ENCODE results near the gene PSMA3. TPM values are rescaled to one million over a fixed set of nuclear protein-coding genes. Genes with fewer than 3 reads are reported as not detected.

The PSMA3 gene
- total and polyA plus RNA-seq, 2 of the 8 experiments (the other 6 are each of a cell fraction or from before 2014, with no cell fraction given) = 285 to 507 TPM

- Histone ChIP-seq H3K4me2 (ENCODE audit: insufficient read depth in 1 of 2, low read depth in 2 of 2, low read length in 2 of 2) (no peak overlapping the region), H3K27ac (ENCODE audit: low read depth, low read length) (no peak overlapping the region), H2BK5ac (ENCODE audit: low read depth, low read length) (no peak overlapping the region), H3K56ac (replicated peaks; ENCODE audit: insufficient read length, low read depth, low read length) (no peak overlapping the region), H3K4me1 (replicated peaks in 1 of 4; ENCODE audit: control insufficient read depth in 3 of 4, insufficient read depth in 4 of 4, low read length in 3 of 4) (no peaks in the 10 kb centered on the region), H2BK12ac (ENCODE audit: low read depth, low read length) (no peak overlapping the region), H3K9ac (replicated peaks in 1 of 4; ENCODE audit: extremely low read depth in 1 of 4, low read depth in 3 of 4, low read length in 3 of 4) (no peak overlapping the region), H3K4me3 (ENCODE audit: extremely low read depth in 1 of 4, insufficient read depth in 2 of 4, low read depth in 3 of 4, low read length in 4 of 4) (no peak overlapping the region), H4K91ac (replicated peaks; ENCODE audit: insufficient read length, low read length) (no peak overlapping the region), H3K23ac (ENCODE audit: insufficient read length) (no peak overlapping the region), H2AFZ (ENCODE audit: low read length) (no peak overlapping the region), H3K9me3 (ENCODE audit: insufficient read depth in 2 of 2, low read depth in 1 of 2, low read length in 1 of 2) (no peaks in the 10 kb centered on the region), H2BK20ac (ENCODE audit: low read length) (no peak overlapping the region), H2BK15ac (ENCODE audit: low read length) (no peak overlapping the region), H2BK120ac (replicated peaks; ENCODE audit: low read depth, low read length) (no peak overlapping the region), H3K4ac (replicated peaks; ENCODE audit: insufficient read length, low read depth, low read length) (no peak overlapping the region), H3K79me2 (ENCODE audit: control insufficient read depth in 1 of 2, insufficient read depth in 2 of 2, low read length in 2 of 2) (peaks cover 0 to 77% of the 10 kb centered on the region in 2 experiments; a peak in 2 of 4 replicates), H3K79me1 (ENCODE audit: low read depth, low read length) (no peaks in the 10 kb centered on the region), H4K20me1 (replicated peaks in 1 of 2; ENCODE audit: control insufficient read depth in 1 of 2, insufficient read depth in 2 of 2, low read length in 2 of 2) (peaks cover 3 to 4% of the 10 kb centered on the region in 2 experiments), H4K8ac (ENCODE audit: extremely low read depth, insufficient read depth, low read length) (no peak overlapping the region), H3K14ac (ENCODE audit: insufficient read length) (no peak overlapping the region), H3K23me2 (ENCODE audit: low read depth, low read length) (no peaks in the 10 kb centered on the region), H3K36me3 (ENCODE audit: control insufficient read depth in 2 of 4, insufficient read depth in 4 of 4, low read length in 3 of 4) (peaks cover 2 to 50% (median 13%) of the 10 kb centered on the region in 4 experiments; a peak in 3 of 8 replicates), H3K18ac (ENCODE audit: extremely low read depth, low read length) (no peak overlapping the region), H4K5ac (ENCODE audit: insufficient read length, low read depth, low read length) (no peak overlapping the region), H2AK5ac (ENCODE audit: low read depth, low read length) (no peak overlapping the region), H3K27me3 (replicated peaks in 1 of 4; ENCODE audit: control insufficient read depth in 3 of 4, extremely low read depth in 1 of 4, insufficient read depth in 3 of 4, low read length in 3 of 4) (no peaks in the 10 kb centered on the region)
- 94% methylated on average over 4 of the region's 4 CpGs; no CpG with 5 or more reads in 1 of the 2 experiments for WGBS, 2 experiments (ENCODE audit: extremely low coverage in 1 of 2, insufficient coverage in 1 of 2, insufficient read length in 1 of 2, insufficient replicate concordance in 2 of 2, low coverage in 1 of 2, low lambda C conversion rate in 2 of 2, missing lambda C conversion rate in 1 of 2)
- DNase-seq (ENCODE audit: low read depth in 1 of 2, low spot score in 2 of 2) (no peak), FAIRE-seq (no peak)
- no peak for TF ChIP-seq SP4 (IDR thresholded peaks at IDR 0.05; ENCODE audit: low read length)
- TF ChIP-seq RAD21 (IDR thresholded peaks at IDR 0.05 in 1 of 2, conservative IDR thresholded peaks at IDR 0.05 in 1 of 2; ENCODE audit: low read depth in 2 of 2, low read length in 2 of 2) = no peak
- no peak for TF ChIP-seq KDM1A (IDR thresholded peaks at IDR 0.05; ENCODE audit: borderline replicate concordance, low read length)
- no peak for TF ChIP-seq KDM5A (IDR thresholded peaks at IDR 0.05; ENCODE audit: low read length)
- TF ChIP-seq HDAC6 (IDR thresholded peaks at IDR 0.05; ENCODE audit: low read depth, low read length) = no peak
- ChIA-PET CTCF (ENCODE audit: partially characterized antibody) (interaction anchor here (0.6 kb wide), 1 partner anchor 81 kb away, joined by 6 read pairs; no protein-coding TSS in a partner anchor), POLR2A (ENCODE audit: partially characterized antibody) (interaction anchor here (1.2 to 1.9 kb wide), 2 partner anchors 17 kb away, joined by 5 read pairs; partner anchors contain the start of gene ARID4A)
Observed at GRCh38 chr14:58280954-58281787, 36.5 kb downstream of the PSMA3 start.
